Measurements from ENCODE around the gene MGAT3.

- TF ChIP-seq, protein P1, sequence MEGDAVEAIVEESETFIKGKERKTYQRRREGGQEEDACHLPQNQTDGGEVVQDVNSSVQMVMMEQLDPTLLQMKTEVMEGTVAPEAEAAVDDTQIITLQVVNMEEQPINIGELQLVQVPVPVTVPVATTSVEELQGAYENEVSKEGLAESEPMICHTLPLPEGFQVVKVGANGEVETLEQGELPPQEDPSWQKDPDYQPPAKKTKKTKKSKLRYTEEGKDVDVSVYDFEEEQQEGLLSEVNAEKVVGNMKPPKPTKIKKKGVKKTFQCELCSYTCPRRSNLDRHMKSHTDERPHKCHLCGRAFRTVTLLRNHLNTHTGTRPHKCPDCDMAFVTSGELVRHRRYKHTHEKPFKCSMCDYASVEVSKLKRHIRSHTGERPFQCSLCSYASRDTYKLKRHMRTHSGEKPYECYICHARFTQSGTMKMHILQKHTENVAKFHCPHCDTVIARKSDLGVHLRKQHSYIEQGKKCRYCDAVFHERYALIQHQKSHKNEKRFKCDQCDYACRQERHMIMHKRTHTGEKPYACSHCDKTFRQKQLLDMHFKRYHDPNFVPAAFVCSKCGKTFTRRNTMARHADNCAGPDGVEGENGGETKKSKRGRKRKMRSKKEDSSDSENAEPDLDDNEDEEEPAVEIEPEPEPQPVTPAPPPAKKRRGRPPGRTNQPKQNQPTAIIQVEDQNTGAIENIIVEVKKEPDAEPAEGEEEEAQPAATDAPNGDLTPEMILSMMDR (IDR thresholded peaks at IDR 0.05): no peak
- TF ChIP-seq POLR2A (IDR thresholded peaks at IDR 0.05): no peak
Measured at GRCh38 chr22:39522567-39523300, 65.9 kb downstream of the MGAT3 start.
